ENCODE results near the gene FLYWCH2. TPM values are rescaled to one million over a fixed set of nuclear protein-coding genes. Genes with fewer than 3 reads are reported as not detected.

FLYWCH2 gene
- polyA plus RNA-seq: 20.8 TPM

DNA sequence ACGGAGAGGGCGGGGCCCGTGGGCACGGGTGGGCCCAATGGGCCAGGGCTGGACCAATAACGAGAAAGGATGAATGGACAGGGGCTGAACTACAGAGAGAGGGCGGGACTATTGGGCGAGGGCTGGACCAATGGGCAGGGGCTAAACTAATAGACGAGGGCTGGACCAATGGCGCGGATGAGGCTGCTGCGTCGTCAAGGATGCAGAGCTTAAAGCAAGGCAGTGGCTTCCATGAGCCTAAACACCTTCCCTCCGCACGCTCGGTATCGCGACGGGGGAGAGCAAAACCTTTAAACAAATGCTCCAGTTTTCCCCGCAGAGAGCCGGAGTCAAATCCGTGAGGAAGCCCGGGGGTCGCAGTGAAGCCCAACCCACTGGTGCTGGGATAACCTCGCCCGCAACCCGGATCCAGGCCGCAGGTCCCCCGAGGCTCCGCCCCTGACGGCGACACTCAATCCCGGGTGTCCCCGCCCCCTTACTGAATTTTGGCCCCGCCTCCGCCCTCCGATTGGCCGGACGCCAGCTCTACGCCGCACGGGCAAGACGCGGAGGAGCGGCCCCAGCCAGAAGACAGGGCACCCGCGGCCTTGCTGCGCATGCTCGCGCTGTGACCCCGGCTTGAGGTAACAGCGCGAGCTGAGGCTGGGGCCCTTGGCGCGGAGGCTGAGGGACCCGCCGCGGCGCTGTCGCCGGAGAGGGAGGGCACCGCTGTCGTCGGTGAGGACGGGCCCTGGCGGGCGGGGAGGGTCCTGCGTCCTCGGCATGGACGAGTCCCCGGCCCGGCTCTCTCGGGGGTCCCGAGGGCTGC, at the start of gene FLYWCH2:
FLYWCH2 (plus strand) TSS at position 566 of the 808 bp plus-strand sequence. CDS start 13,235 bp downstream, outside the sequence.
- H3K4me1 Mint-ChIP-seq: peaks cover 1 to 12% (median 7%) of the 10 kb centered on the region in 3 donors
- peak within 1 kb of the TSS; percentile 57 to 98 (median 75) for H3K27ac Mint-ChIP-seq
- H3K36me3 Mint-ChIP-seq: no peaks in the 10 kb centered on the region
- H3K27me3 Mint-ChIP-seq: no peaks in the 10 kb centered on the region
- peaks cover 0 to 3% (median 2%) of the 10 kb centered on the region in 3 donors for H3K9me3 Mint-ChIP-seq
- peak within 1 kb of the TSS; percentile 81 to 95 (median 92) for H3K4me3 Mint-ChIP-seq

GRCh38 chr16:2833776-2834175, 49.2 kb upstream of the FLYWCH2 start:
- Mint-ChIP-seq H3K27ac (no peak overlapping the region), H3K36me3 (no peaks in the 10 kb centered on the region), H3K4me3 (no peak overlapping the region), H3K4me1 (peaks cover 0 to 4% (median 3%) of the 10 kb centered on the region in 3 donors), H3K9me3 (peaks cover 0 to 2% (median 0%) of the 10 kb centered on the region in 3 donors), H3K27me3 (peaks cover 21% of the 10 kb centered on the region)

- Mint-ChIP-seq H3K27me3 (peaks cover 21% of the 10 kb centered on the region), H3K27ac (peak overlapping the region in 1 of 3 donors; percentile 78), H3K4me1 (peaks cover 0 to 4% (median 3%) of the 10 kb centered on the region in 3 donors)
Observed at GRCh38 chr16:2834968-2835367, 48.0 kb upstream of the FLYWCH2 start.

DNA sequence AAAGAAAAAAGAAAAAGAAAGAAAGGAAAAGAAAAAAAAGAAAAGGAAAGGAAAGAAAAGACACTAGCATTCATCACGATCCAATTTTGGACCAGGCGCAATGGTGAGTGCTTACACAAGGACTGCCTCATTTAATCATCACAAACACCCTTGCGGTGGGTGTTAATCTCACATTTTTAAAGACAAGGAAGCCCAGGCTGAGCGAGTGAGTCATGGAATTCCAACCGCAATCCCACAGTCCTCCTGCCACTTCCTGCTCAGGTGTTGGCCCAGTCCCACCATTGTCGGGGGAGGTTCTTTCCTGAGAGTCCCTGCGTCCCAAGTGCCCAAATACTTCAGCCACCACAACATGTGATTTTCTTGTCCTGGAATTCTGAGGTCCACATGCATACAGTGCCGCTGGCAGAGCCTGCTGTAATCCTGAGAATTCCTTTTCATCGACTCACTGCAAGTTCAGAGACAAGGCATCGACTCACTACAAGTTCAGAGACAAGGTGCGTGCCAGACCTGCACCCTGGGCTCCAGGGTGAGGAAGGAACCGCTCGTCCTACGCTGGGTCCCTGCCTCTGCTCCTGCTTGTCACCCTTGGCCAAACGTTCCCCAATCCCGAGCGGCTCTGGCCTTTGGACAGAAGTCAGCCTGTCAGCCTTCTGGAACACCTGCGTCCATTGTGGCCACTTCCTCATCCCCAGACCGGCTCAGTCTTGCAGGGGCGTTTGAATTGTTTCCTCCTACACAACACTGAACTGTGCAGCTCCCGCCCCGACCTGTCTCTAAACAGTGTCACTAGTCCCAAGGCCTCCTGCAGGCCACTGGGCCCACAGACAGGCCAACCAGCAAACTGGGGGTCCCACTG, 47.1 kb upstream of the FLYWCH2 start:
- H3K27me3 Mint-ChIP-seq: peaks cover 18% of the 10 kb centered on the region
- H3K4me3 Mint-ChIP-seq: peak overlapping the region in 1 of 4 donors; percentile 73
- H3K9me3 Mint-ChIP-seq: peaks cover 0 to 3% (median 0%) of the 10 kb centered on the region in 3 donors
- peaks cover 0 to 4% (median 4%) of the 10 kb centered on the region in 3 donors for H3K4me1 Mint-ChIP-seq
- H3K27ac Mint-ChIP-seq: peak overlapping the region in 1 of 3 donors; percentile 31
- H3K36me3 Mint-ChIP-seq: no peaks in the 10 kb centered on the region

More at GRCh38 chr16:2834968-2835367, 48.0 kb upstream of the FLYWCH2 start:
- H3K4me3 Mint-ChIP-seq: no peak overlapping the region
- peaks cover 0 to 2% (median 0%) of the 10 kb centered on the region in 3 donors for H3K9me3 Mint-ChIP-seq
- H3K36me3 Mint-ChIP-seq: no peaks in the 10 kb centered on the region

DNA sequence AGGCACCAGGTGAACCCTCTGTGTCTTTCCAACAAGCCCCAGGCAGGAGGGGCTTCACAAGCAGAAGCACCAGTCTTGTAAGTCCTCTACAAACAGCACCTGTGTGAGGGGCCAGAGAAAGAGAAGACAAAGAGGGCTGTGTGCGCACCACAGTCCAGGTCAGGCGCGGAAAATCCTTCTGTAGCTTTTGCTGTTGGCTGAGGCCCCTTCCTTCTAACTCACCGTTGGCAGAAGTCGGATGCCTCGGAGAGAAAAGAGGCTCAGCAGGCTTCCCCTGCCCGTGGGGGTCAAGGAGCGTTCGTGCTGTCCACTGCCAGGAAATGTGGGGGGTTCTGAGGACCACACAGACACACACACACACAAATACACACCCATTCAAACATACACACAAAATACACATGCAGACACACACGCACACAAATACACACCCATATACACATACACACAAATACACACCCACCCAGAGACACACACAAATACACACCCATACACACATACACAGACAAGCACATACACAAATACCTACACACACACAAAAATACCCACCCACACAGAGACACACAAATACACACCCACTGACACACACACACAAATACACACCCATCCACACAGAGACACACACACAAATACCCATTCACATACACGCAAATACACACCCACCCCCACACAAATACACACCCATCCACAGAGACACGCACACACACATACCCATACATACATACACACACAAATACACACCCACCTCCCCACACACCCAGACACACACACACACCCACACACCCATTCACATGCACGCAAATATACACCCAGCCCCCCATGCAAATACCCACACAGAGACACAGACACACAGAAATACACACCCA, 46.1 kb upstream of the FLYWCH2 start:
- peaks cover 0 to 4% (median 0%) of the 10 kb centered on the region in 3 donors for H3K9me3 Mint-ChIP-seq
- H3K36me3 Mint-ChIP-seq: no peaks in the 10 kb centered on the region
- no peak overlapping the region for H3K27ac Mint-ChIP-seq
- peaks cover 10% of the 10 kb centered on the region for H3K27me3 Mint-ChIP-seq
- H3K4me3 Mint-ChIP-seq: peak overlapping the region in 1 of 4 donors; percentile 65
- peaks cover 2 to 4% (median 4%) of the 10 kb centered on the region in 3 donors for H3K4me1 Mint-ChIP-seq

- no peaks in the 10 kb centered on the region for H3K36me3 Mint-ChIP-seq
- peak overlapping the region in 1 of 4 donors; percentile 9 for H3K4me3 Mint-ChIP-seq
- no peak overlapping the region for H3K27ac Mint-ChIP-seq
- peaks cover 0 to 4% (median 0%) of the 10 kb centered on the region in 3 donors for H3K9me3 Mint-ChIP-seq
- H3K27me3 Mint-ChIP-seq: peaks cover 8% of the 10 kb centered on the region
- peaks cover 4 to 9% (median 5%) of the 10 kb centered on the region in 3 donors for H3K4me1 Mint-ChIP-seq
Observed at GRCh38 chr16:2838928-2839327, 44.1 kb upstream of the FLYWCH2 start.

GRCh38 chr16:2839650-2840450, 43.2 kb upstream of the FLYWCH2 start:
- Mint-ChIP-seq H3K27ac (no peak overlapping the region), H3K4me1 (peaks cover 4 to 9% (median 5%) of the 10 kb centered on the region in 3 donors), H3K36me3 (no peaks in the 10 kb centered on the region), H3K27me3 (peaks cover 8% of the 10 kb centered on the region), H3K4me3 (no peak overlapping the region), H3K9me3 (peaks cover 0 to 5% (median 0%) of the 10 kb centered on the region in 3 donors)

DNA sequence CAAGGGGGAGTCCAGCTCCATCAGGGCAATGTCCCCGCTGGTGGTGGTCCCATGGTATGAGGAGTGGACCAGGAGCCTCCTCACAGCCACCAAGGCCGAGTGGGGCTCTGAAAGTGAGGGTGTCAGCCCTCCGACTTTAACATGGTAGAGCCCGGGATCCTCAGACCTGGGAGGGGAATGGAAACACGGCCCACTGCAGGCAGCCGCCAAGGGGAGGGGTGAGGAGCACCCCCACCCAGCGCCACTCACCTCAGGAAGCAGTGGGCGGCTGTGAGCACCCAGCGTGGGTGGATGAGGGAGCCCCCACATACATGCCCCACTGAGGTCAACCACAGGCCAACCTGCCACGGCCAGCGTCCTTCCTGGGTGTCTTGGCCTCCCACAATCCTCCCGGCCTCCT, 42.1 kb upstream of the FLYWCH2 start:
- Mint-ChIP-seq H3K4me3 (peak overlapping the region in 1 of 4 donors; percentile 54), H3K27ac (no peak overlapping the region), H3K9me3 (peaks cover 0 to 6% (median 0%) of the 10 kb centered on the region in 3 donors), H3K36me3 (no peaks in the 10 kb centered on the region), H3K4me1 (peaks cover 4 to 9% (median 5%) of the 10 kb centered on the region in 3 donors), H3K27me3 (peaks cover 6% of the 10 kb centered on the region)

DNA sequence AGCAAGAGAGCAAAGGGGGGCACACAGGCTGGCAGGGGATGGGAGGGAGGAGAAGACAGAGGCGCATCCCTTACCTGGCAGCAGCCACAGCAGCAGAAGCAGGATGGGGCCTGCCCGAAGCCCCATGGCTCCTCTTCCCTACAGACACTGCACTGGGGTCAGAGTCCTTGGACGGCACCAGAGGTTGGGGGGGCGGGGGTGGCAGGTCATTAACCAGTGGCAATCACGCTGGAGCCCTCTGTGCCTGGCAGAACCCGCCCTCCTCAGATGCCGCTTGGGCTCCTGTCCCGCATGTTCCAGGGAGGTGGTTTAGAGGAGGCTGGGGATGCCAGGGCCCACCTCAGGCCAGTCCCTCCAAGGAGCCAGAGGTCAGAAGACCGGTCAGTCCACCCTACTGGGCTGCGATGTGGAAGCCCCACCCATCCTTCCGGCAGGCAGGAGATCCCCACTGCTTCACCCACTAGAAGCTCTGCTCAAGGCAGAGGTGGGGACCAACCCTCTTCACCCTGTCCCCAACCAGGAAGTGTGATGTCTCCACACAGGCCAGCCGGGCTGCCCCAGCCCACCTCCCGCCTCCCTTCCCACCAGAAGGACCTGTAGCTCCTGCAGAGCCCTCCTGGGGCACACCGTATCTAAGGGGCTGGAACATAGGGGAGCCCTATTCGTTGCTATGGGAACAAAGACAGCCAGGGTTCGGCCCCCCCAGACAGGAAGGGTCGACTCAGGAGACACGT, 41.2 kb upstream of the FLYWCH2 start:
- H3K36me3 Mint-ChIP-seq: no peaks in the 10 kb centered on the region
- H3K9me3 Mint-ChIP-seq: peaks cover 0 to 10% (median 0%) of the 10 kb centered on the region in 3 donors
- peak overlapping the region in 1 of 4 donors; percentile 70 for H3K4me3 Mint-ChIP-seq
- H3K4me1 Mint-ChIP-seq: peaks cover 4 to 9% (median 5%) of the 10 kb centered on the region in 3 donors
- H3K27ac Mint-ChIP-seq: peak overlapping the region in 1 of 3 donors; percentile 13
- H3K27me3 Mint-ChIP-seq: peaks cover 9% of the 10 kb centered on the region

GRCh38 chr16:2842340-2843000, 40.5 kb upstream of the FLYWCH2 start:
- peak overlapping the region in 3 of 4 donors; percentile 9 to 70 (median 24) for H3K4me3 Mint-ChIP-seq
- no peaks in the 10 kb centered on the region for H3K36me3 Mint-ChIP-seq
- peaks cover 15% of the 10 kb centered on the region for H3K27me3 Mint-ChIP-seq
- no peak overlapping the region for H3K27ac Mint-ChIP-seq
- H3K4me1 Mint-ChIP-seq: peaks cover 4 to 9% (median 5%) of the 10 kb centered on the region in 3 donors
- H3K9me3 Mint-ChIP-seq: peaks cover 0 to 7% (median 0%) of the 10 kb centered on the region in 3 donors

DNA sequence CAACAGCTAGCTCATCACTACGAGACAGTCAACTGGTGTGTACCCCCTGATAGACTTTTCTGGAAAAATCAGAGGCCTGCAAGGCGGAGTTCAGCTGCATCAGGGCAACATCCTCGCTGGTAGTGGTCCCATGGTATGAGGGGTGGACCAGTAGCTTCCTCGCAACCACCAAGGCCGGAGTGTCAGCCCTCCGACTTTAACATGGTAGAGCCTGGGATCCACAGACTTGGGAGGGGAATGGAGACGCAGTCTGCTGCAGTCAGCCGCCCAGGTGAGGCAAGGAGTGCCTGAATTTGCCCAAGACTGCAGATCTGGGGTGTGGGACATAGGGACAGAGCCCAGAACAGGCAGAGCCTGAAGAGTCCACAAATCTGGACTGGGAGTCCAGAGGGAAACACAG, 39.5 kb upstream of the FLYWCH2 start:
- Mint-ChIP-seq H3K27me3 (peaks cover 12% of the 10 kb centered on the region), H3K9me3 (peaks cover 0 to 7% (median 0%) of the 10 kb centered on the region in 3 donors), H3K4me3 (peak overlapping the region in 1 of 4 donors; percentile 67), H3K27ac (peak overlapping the region in 2 of 3 donors; percentile 47 to 60), H3K4me1 (peaks cover 1 to 5% (median 4%) of the 10 kb centered on the region in 3 donors), H3K36me3 (no peaks in the 10 kb centered on the region)

GRCh38 chr16:2845116-2845515, 37.9 kb upstream of the FLYWCH2 start:
- Mint-ChIP-seq H3K27ac (no peak overlapping the region), H3K4me3 (no peak overlapping the region), H3K27me3 (peaks cover 21% of the 10 kb centered on the region)

More at GRCh38 chr16:2845116-2845515, 37.9 kb upstream of the FLYWCH2 start:
- Mint-ChIP-seq H3K4me1 (peaks cover 1 to 5% (median 4%) of the 10 kb centered on the region in 3 donors), H3K36me3 (no peaks in the 10 kb centered on the region), H3K9me3 (peaks cover 0 to 7% (median 0%) of the 10 kb centered on the region in 3 donors)

All from IgD-negative memory B cell (primary cell).